Osteoblast (primary cell): ENCODE measurements around the gene PHACTR4. TPM values are rescaled to one million over a fixed set of nuclear protein-coding genes. Genes with fewer than 3 reads are reported as not detected.

Experiments
- DNase-seq: peaks from one replicate; pipeline ENCODE4 v3.0.0; 2011; ENCODE audit warnings: low spot score, mixed read lengths; ENCODE audit not compliant: insufficient read length; ENCODE audit errors: missing footprints
- H2AFZ ChIP-seq: 2 replicates; pipeline ENCODE4 v1.6.0; 2011; ENCODE audit warnings: mild to moderate bottlenecking, low read length
- H3K27ac ChIP-seq: 2 replicates; pipeline ENCODE4 v1.5.1; 2011; ENCODE audit warnings: mild to moderate bottlenecking, low read depth, low read length, moderate library complexity
- H3K27me3 ChIP-seq: 2 replicates; pipeline ENCODE4 v1.6.0; 2012; ENCODE audit warnings: mild to moderate bottlenecking, control low read depth, inconsistent platforms, low read length, moderate library complexity; ENCODE audit not compliant: insufficient read depth
- H3K36me3 ChIP-seq: 2 replicates; pipeline ENCODE4 v1.5.1; 2011; ENCODE audit warnings: mild to moderate bottlenecking, low read length, control low read depth, moderate library complexity; ENCODE audit not compliant: insufficient read depth
- H3K4me1 ChIP-seq: 2 replicates; pipeline ENCODE4 v1.5.1; 2011; ENCODE audit warnings: mild to moderate bottlenecking, low read length, control low read depth, moderate library complexity; ENCODE audit not compliant: insufficient read depth
- H3K4me2 ChIP-seq: 2 replicates; pipeline ENCODE4 v1.6.0; 2011; ENCODE audit warnings: mild to moderate bottlenecking, low read length; ENCODE audit not compliant: insufficient read depth
- H3K4me3 ChIP-seq: fragments of 200-600 bp; sonication (generic); 3 replicates; pipeline ENCODE4 v1.5.1; 2012; ENCODE audit warnings: mild to moderate bottlenecking, low read length, inconsistent platforms; ENCODE audit not compliant: insufficient read depth
- H3K79me2 ChIP-seq: 2 replicates; pipeline ENCODE4 v1.6.0; 2012; ENCODE audit warnings: mild to moderate bottlenecking, low read length, control low read depth, inconsistent platforms; ENCODE audit not compliant: insufficient read depth
- H3K9me3 ChIP-seq: 2 replicates; pipeline ENCODE4 v1.5.1; 2011; ENCODE audit warnings: low read depth, low read length, control low read depth
- H4K20me1 ChIP-seq: 2 replicates; pipeline ENCODE4 v1.6.0; 2012; ENCODE audit warnings: mild to moderate bottlenecking, low read length, control low read depth; ENCODE audit not compliant: insufficient read depth
- total RNA-seq: library from RNA; depleted of rRNA; stranded (reverse); fragments of >200 nt; gene quantifications from 2 replicates; pipeline ENCODE4 v1.2.3, GENCODE V29; 2012
- TF ChIP-seq, protein P1 (sequence below): IDR thresholded peaks from 2 replicates; pipeline ENCODE4 v1.5.1; 2011; ENCODE audit warnings: mild to moderate bottlenecking, low read depth, low read length, moderate library complexity; ENCODE audit errors: extremely low read depth

PHACTR4 gene
- total RNA-seq, 1 donor = 12.7 TPM

DNA sequence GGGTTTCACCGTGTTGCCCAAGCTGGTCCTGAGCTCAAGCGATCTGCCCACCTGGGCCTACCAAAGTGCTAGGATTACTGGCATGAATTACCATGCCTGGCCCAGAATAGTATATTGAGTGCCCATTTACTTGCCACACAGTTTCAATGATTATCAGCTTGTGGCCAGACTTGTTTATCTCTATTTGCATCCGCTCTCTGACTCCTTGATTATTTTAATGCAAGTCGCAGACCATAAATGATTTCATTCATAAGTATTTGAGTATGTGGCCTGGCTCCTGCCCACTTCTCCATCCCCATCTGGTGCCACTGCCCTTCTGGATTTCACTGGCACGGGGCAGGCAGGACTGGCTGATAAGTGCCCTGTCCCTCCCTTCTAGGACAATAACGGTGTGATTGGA, 165.1 kb downstream of the PHACTR4 start:
- no peak for DNase-seq
- H3K4me2 ChIP-seq = no peak overlapping the region
- H3K4me1 ChIP-seq = no peaks in the 10 kb centered on the region
- no peaks in the 10 kb centered on the region for H3K9me3 ChIP-seq
- no peaks in the 10 kb centered on the region for H4K20me1 ChIP-seq
- no peaks in the 10 kb centered on the region for H3K79me2 ChIP-seq
- TF ChIP-seq, protein P1, sequence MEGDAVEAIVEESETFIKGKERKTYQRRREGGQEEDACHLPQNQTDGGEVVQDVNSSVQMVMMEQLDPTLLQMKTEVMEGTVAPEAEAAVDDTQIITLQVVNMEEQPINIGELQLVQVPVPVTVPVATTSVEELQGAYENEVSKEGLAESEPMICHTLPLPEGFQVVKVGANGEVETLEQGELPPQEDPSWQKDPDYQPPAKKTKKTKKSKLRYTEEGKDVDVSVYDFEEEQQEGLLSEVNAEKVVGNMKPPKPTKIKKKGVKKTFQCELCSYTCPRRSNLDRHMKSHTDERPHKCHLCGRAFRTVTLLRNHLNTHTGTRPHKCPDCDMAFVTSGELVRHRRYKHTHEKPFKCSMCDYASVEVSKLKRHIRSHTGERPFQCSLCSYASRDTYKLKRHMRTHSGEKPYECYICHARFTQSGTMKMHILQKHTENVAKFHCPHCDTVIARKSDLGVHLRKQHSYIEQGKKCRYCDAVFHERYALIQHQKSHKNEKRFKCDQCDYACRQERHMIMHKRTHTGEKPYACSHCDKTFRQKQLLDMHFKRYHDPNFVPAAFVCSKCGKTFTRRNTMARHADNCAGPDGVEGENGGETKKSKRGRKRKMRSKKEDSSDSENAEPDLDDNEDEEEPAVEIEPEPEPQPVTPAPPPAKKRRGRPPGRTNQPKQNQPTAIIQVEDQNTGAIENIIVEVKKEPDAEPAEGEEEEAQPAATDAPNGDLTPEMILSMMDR = no peak
- peaks cover 42% of the 10 kb centered on the region for H3K36me3 ChIP-seq
- H3K4me3 ChIP-seq = no peak overlapping the region
- no peaks in the 10 kb centered on the region for H3K27me3 ChIP-seq
- H2AFZ ChIP-seq = no peak overlapping the region
- no peak overlapping the region for H3K27ac ChIP-seq

DNA sequence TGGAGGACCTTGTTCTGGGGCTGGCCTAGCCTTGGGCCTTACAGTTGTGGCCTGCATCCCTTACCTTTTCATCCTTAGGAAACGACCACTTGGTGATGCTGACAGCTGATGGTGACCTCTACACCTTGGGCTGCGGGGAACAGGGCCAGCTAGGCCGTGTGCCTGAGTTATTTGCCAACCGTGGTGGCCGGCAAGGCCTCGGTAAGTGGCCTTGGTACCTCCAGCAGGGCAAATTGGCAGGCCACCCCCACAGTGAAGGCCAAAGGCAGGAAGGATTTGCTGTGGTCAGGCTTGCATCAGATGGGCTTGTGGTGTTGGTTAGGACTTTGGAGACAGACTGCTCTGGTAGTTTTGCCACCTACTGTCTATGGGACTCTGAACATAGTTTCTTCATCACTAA, 165.6 kb downstream of the PHACTR4 start:
- DNase-seq = peak; percentile 37
- H3K4me3 ChIP-seq = no peak overlapping the region
- H2AFZ ChIP-seq = no peak overlapping the region
- H3K27ac ChIP-seq = no peak overlapping the region
- H3K4me2 ChIP-seq = no peak overlapping the region
- H4K20me1 ChIP-seq = no peaks in the 10 kb centered on the region
- H3K4me1 ChIP-seq = no peaks in the 10 kb centered on the region
- TF ChIP-seq, protein P1 = no peak
- H3K79me2 ChIP-seq = no peaks in the 10 kb centered on the region
- H3K36me3 ChIP-seq = peaks cover 42% of the 10 kb centered on the region
- no peaks in the 10 kb centered on the region for H3K27me3 ChIP-seq
- no peaks in the 10 kb centered on the region for H3K9me3 ChIP-seq

DNA sequence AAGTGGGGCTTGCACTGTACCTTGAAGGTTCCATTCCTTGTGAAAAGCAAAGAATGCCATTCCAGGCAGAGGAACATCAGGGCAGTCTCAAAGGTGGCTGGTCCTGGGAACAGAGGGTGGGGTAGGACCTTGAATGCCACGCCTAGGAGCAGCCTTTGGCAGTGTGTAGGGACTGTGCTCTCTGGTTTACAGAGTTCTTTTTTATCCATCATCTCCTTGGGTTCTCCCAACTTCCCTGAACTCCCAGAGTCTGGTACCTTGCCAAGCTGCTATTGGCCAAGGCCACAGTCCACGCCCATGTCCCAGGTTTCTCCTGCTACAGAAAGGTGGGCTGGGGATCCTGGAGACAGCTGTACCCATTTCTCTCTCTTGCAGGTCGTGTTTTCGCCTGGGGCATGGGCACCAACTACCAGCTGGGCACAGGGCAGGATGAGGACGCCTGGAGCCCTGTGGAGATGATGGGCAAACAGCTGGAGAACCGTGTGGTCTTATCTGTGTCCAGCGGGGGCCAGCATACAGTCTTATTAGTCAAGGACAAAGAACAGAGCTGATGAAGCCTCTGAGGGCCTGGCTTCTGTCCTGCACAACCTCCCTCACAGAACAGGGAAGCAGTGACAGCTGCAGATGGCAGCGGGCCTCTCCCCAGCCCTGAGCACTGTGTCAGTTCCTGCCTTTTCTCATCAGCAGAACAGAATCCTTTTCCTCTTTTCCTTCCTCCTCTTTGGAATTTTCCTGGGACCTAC, 168.1 kb downstream of the PHACTR4 start:
- TF ChIP-seq, protein P1 = no peak
- Histone ChIP-seq H2AFZ (no peak overlapping the region), H3K9me3 (no peaks in the 10 kb centered on the region), H3K27ac (no peak overlapping the region), H3K4me2 (no peak overlapping the region), H3K79me2 (no peaks in the 10 kb centered on the region), H3K27me3 (no peaks in the 10 kb centered on the region), H3K4me3 (no peak overlapping the region), H3K4me1 (no peaks in the 10 kb centered on the region), H3K36me3 (peaks cover 31% of the 10 kb centered on the region), H4K20me1 (no peaks in the 10 kb centered on the region)
- DNase-seq = peak; percentile 29

DNA sequence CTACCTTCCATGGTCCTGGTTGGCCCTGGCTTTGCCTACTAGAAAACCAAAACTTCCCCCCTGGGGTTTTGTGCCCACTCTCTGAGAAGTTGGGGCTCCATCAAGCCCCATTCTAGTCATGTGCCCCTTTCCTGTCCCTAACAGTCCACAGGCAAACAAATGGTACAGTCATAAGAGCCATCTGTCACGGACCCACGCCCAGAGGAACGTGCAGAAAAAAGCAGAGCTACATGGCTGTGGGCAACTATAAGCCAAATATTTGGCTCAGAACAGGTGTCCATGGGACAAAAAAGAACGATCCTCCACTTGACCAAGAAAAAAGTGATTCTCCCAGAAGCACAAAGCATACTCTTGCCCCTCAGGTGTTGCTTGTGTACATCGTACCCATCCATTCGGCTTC, 168.7 kb downstream of the PHACTR4 start:
- peak; percentile 64 for DNase-seq
- peaks cover 31% of the 10 kb centered on the region for H3K36me3 ChIP-seq
- H3K27ac ChIP-seq = no peak overlapping the region
- no peak overlapping the region for H2AFZ ChIP-seq
- H3K4me3 ChIP-seq = no peak overlapping the region
- no peaks in the 10 kb centered on the region for H3K27me3 ChIP-seq
- no peaks in the 10 kb centered on the region for H3K4me1 ChIP-seq
- TF ChIP-seq, protein P1 = no peak
- no peaks in the 10 kb centered on the region for H4K20me1 ChIP-seq
- H3K9me3 ChIP-seq = no peaks in the 10 kb centered on the region
- no peaks in the 10 kb centered on the region for H3K79me2 ChIP-seq
- no peak overlapping the region for H3K4me2 ChIP-seq
